Activated CD4-positive, alpha-beta memory T cell treated with anti-CD3 and anti-CD28 coated beads for 36 hours (primary cell): Measurements from ENCODE around the gene UVRAG. TPM values are rescaled to one million over a fixed set of nuclear protein-coding genes. Genes with fewer than 3 reads are reported as not detected.
"Not testable (repeated sequence)": the region's sequence is repeated elsewhere in the genome, so short reads cannot be mapped to it uniquely, and the experiment has no call there.

ENCODE experiments used
- CTCF ChIA-PET: fragments of 350-600 bp; sonication (Branson Sonifier 250); formaldehyde crosslinking; loops from one replicate; lab custom pipeline; 2021; ENCODE audit warnings: antibody characterized with exemption, inconsistent platforms; lab: Charles Lee
- POLR2A ChIA-PET: fragments of 350-600 bp; sonication (Branson Sonifier 250); formaldehyde crosslinking; loops from one replicate; lab custom pipeline; 2021; ENCODE audit warnings: antibody characterized with exemption; lab: Charles Lee
- DNase-seq: peaks from one replicate; pipeline ENCODE4 v3.0.0-alpha.2; 2020
- H3K27ac Mint-ChIP-seq: one replicate; pipeline ENCODE4 v1.8.0; 2021; ENCODE audit warnings: mixed read lengths
- H3K27me3 Mint-ChIP-seq: one replicate; pipeline ENCODE4 v1.8.0; 2021; ENCODE audit warnings: mixed read lengths
- H3K36me3 Mint-ChIP-seq: one replicate; pipeline ENCODE4 v1.8.0; 2021; ENCODE audit warnings: mixed read lengths
- H3K4me1 Mint-ChIP-seq: one replicate; pipeline ENCODE4 v1.8.0; 2021; ENCODE audit warnings: low read depth, mixed read lengths
- H3K4me3 Mint-ChIP-seq: one replicate; pipeline ENCODE4 v1.8.0; 2021; ENCODE audit warnings: mild to moderate bottlenecking, mixed read lengths
- H3K9me3 Mint-ChIP-seq: one replicate; pipeline ENCODE4 v1.8.0; 2021; ENCODE audit warnings: mixed read lengths
- intact Hi-C: fragments of 100-400 bp; cut with micrococcal nuclease; formaldehyde crosslinking; loops from one replicate; pipeline ENCODE4 v1.15.1; 2023
- total RNA-seq, 2 experiments: library from RNA; stranded (reverse); gene quantifications; one replicate each; pipeline ENCODE4 v1.2.3, GENCODE V29; 2021

UVRAG gene
- total RNA-seq, 2 experiments from 2014 or later, result 15.5 to 16.7 TPM

GRCh38 chr11:75911459-75911858 lies 96.4 kb downstream of the UVRAG start:
- ChIA-PET POLR2A (no interaction called here), CTCF (interaction anchor here (0.6 to 1.2 kb wide), 3 partner anchors 14 to 241 kb away, joined by 3 to 5 read pairs (median 4); no protein-coding TSS in a partner anchor)
- Mint-ChIP-seq H3K4me1 (peaks cover 28% of the 10 kb centered on the region), H3K27ac (no peak overlapping the region), H3K9me3 (no peaks in the 10 kb centered on the region), H3K36me3 (peaks cover 26% of the 10 kb centered on the region), H3K27me3 (no peaks in the 10 kb centered on the region), H3K4me3 (no peak overlapping the region)
- intact Hi-C loops, result no loop called here
- no peak for DNase-seq

DNA sequence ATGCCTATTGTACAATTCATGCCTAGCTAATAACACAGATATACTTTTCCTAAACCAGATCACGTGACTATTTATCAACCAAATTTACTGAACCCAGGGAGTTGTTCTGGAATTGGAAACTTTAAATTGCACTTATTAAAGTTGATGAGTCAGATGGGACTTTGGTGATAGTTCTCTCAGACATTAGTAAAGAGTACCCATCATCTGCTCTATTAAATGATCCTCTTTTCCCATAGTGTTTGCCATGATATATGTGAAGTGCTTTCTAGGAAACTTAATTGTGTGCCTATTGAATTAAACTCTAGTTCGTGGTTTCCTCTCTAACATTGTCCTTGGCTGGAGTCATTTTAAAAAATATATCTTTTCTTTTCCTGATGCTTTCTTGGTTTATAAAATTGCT lies 99.0 kb downstream of the UVRAG start:
- ChIA-PET CTCF (no interaction called here), POLR2A (no interaction called here)
- DNase-seq, result no peak
- Mint-ChIP-seq H3K36me3 (peaks cover 25% of the 10 kb centered on the region), H3K4me3 (no peak overlapping the region), H3K9me3 (no peaks in the 10 kb centered on the region), H3K4me1 (peaks cover 8% of the 10 kb centered on the region), H3K27me3 (no peaks in the 10 kb centered on the region), H3K27ac (no peak overlapping the region)
- intact Hi-C loops, result no loop called here

DNA sequence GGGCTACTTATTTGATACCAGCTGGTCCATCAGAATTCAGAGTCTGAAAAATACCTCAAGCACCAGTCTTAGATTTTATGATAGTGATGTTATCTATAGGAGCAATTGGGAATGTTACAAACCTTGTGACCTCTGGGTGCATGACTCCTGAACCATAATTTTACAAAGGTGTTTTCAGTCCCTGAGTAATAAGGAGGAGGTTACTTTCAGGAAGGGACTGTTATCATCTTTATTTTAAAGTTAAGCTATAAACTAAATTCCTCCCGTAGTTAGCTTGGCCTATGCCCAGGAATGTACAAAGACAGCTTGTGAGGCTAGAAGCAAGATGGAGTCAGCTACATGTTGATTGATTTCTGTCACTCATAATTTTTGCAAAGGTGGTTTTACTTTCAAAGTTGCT lies 101.9 kb downstream of the UVRAG start:
- CTCF ChIA-PET, result interaction anchor here (1.0 to 1.1 kb wide), 2 partner anchors 235 to 291 kb away, joined by 3 read pairs; no protein-coding TSS in a partner anchor
- intact Hi-C loops, result no loop called here
- peaks cover 3% of the 10 kb centered on the region for H3K4me1 Mint-ChIP-seq
- H3K9me3 Mint-ChIP-seq, result no peaks in the 10 kb centered on the region
- no peak for DNase-seq
- H3K4me3 Mint-ChIP-seq, result no peak overlapping the region
- POLR2A ChIA-PET, result no interaction called here
- peaks cover 23% of the 10 kb centered on the region for H3K36me3 Mint-ChIP-seq
- no peak overlapping the region for H3K27ac Mint-ChIP-seq
- H3K27me3 Mint-ChIP-seq, result no peaks in the 10 kb centered on the region

- POLR2A ChIA-PET, result interaction anchor here (0.6 kb wide), 1 partner anchor 23 kb away, joined by 3 read pairs; no protein-coding TSS in a partner anchor
- no peaks in the 10 kb centered on the region for H3K27me3 Mint-ChIP-seq
- intact Hi-C loops, result no loop called here
- peaks cover 9% of the 10 kb centered on the region for H3K36me3 Mint-ChIP-seq
- peaks cover 3% of the 10 kb centered on the region for H3K4me1 Mint-ChIP-seq
- no peak overlapping the region for H3K27ac Mint-ChIP-seq
- CTCF ChIA-PET, result no interaction called here
- H3K9me3 Mint-ChIP-seq, result no peaks in the 10 kb centered on the region
- H3K4me3 Mint-ChIP-seq, result no peak overlapping the region
- no peak for DNase-seq
Observed at GRCh38 chr11:75918331-75918730, 103.3 kb downstream of the UVRAG start.

DNA sequence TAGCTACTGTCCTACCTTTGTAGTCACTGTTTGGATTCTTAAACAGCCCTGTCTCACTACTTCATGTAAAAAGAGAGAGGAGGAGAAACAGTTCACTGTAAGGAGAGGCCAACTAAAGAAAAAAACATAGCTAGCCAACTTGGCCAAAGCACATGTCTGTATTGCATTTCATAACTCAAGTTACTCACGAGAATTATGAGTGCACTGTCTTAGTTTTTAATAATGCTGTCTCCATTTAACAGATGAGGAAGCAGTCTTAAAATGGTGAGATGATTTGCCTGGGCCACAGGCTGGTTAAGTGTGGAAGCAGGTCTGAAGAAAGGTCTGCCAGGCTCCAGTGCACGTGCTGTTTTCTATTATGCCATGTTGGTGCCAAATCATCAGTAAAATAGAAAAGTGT lies 104.5 kb downstream of the UVRAG start:
- H3K4me3 Mint-ChIP-seq, result no peak overlapping the region
- H3K27me3 Mint-ChIP-seq, result no peaks in the 10 kb centered on the region
- ChIA-PET CTCF (interaction anchor here (1.0 to 1.4 kb wide), 3 partner anchors 51 to 233 kb away, joined by 3 to 6 read pairs (median 4); no protein-coding TSS in a partner anchor), POLR2A (no interaction called here)
- H3K36me3 Mint-ChIP-seq, result no peaks in the 10 kb centered on the region
- no peaks in the 10 kb centered on the region for H3K9me3 Mint-ChIP-seq
- intact Hi-C loops, result no loop called here
- no peak for DNase-seq
- peaks cover 3% of the 10 kb centered on the region for H3K4me1 Mint-ChIP-seq
- no peak overlapping the region for H3K27ac Mint-ChIP-seq

GRCh38 chr11:75920848-75921247 lies 105.8 kb downstream of the UVRAG start:
- H3K4me1 Mint-ChIP-seq, result peaks cover 3% of the 10 kb centered on the region
- no peak overlapping the region for H3K4me3 Mint-ChIP-seq
- H3K36me3 Mint-ChIP-seq, result no peaks in the 10 kb centered on the region
- intact Hi-C loops, result no loop called here
- CTCF ChIA-PET, result no interaction called here
- no peak overlapping the region for H3K27ac Mint-ChIP-seq
- no peaks in the 10 kb centered on the region for H3K9me3 Mint-ChIP-seq
- DNase-seq, result no peak
- POLR2A ChIA-PET, result no interaction called here
- H3K27me3 Mint-ChIP-seq, result no peaks in the 10 kb centered on the region

DNA sequence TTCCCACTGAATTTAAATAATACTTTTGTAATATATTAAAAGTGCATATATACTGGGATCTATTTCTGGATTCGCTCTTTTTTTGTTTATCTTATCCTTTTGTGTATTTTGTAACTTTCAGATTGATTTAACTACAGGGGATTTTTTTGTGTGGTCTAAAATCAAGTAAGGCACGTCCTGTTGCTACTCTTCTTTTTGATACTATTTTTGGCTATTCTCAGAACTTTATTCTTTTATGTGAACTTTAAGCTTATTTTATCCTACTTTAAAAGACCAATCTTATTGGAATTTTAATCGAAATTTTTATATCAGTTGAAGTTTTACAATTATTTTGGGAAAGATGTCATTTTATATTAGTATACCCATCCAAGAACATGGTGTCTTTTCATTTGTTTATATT lies 106.8 kb downstream of the UVRAG start:
- DNase-seq, result no peak
- H3K4me3 Mint-ChIP-seq, result no peak overlapping the region
- no peak overlapping the region for H3K27ac Mint-ChIP-seq
- intact Hi-C loops, result no loop called here
- ChIA-PET POLR2A (no interaction called here), CTCF (no interaction called here)
- no peaks in the 10 kb centered on the region for H3K9me3 Mint-ChIP-seq
- peaks cover 3% of the 10 kb centered on the region for H3K4me1 Mint-ChIP-seq
- H3K36me3 Mint-ChIP-seq, result no peaks in the 10 kb centered on the region
- no peaks in the 10 kb centered on the region for H3K27me3 Mint-ChIP-seq

DNA sequence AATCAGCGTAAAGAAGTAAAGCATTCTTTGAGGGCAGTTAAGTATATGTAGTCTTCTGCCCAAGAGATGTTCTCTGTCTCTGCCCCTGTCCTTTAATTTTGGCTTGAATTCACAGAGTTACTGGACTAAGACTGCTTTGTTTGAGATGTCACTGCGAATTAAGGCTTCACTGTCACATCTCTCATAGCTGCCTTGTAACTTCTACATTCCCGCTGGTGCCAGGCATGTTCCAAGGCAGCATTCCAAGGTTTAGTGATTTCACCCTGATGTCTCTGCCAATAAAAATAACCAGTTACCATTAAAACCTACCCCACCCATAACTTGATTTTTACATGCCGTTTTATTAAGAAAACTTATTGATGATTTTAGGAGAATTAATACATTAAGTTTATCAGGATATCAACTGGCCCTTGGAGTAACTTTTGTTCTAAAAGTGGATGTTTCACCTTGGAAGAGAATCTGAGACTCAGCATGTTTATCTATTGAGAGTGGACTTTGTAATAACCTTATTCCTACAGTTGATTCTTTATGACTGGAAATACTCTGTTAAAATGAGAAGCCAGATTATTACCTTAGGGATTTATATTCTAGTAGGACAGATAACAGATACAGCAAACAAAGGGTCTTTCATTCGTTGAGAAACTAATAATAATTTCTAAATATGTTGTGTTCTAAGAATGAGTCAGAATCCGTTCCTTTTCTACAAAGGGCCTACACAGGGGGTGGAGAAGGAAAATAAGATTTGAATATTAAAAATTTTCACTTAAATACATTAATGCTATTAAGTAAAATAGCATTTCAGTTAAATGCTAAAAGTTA lies 110.2 kb downstream of the UVRAG start:
- H3K27ac Mint-ChIP-seq, result no peak overlapping the region
- no peak overlapping the region for H3K4me3 Mint-ChIP-seq
- CTCF ChIA-PET, result no interaction called here
- no peaks in the 10 kb centered on the region for H3K9me3 Mint-ChIP-seq
- DNase-seq, result no peak
- intact Hi-C loops, result no loop called here
- POLR2A ChIA-PET, result no interaction called here
- no peaks in the 10 kb centered on the region for H3K27me3 Mint-ChIP-seq
- H3K4me1 Mint-ChIP-seq, result peaks cover 3% of the 10 kb centered on the region
- no peaks in the 10 kb centered on the region for H3K36me3 Mint-ChIP-seq

- CTCF ChIA-PET, result no interaction called here
Observed at GRCh38 chr11:75925785-75926164, 110.8 kb downstream of the UVRAG start.

DNA sequence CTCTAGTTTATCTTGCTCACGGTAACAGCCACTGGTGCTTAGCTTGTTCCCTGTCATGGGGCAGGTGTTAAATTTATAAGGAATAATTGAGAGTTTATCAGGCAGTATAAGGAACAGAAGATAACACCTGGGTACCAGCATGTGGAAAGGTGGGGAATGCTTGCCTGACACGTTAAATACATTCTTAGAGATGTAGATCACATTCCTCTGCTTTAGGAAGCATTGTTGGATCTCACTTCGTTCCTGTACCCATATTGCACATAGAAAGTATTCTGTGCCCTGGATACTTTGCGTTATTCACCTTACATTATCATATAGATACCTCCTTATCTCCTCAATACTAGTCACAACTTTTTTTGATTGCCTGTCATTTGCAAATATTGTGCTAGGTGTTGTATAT lies 114.7 kb downstream of the UVRAG start:
- Mint-ChIP-seq H3K36me3 (peaks cover 2% of the 10 kb centered on the region), H3K4me1 (no peaks in the 10 kb centered on the region), H3K9me3 (no peaks in the 10 kb centered on the region), H3K27ac (no peak overlapping the region), H3K4me3 (no peak overlapping the region), H3K27me3 (no peaks in the 10 kb centered on the region)
- ChIA-PET POLR2A (no interaction called here), CTCF (no interaction called here)
- no peak for DNase-seq
- intact Hi-C loops, result no loop called here

More at GRCh38 chr11:75925785-75926164, 110.8 kb downstream of the UVRAG start:
- peaks cover 3% of the 10 kb centered on the region for H3K4me1 Mint-ChIP-seq
- no peak for DNase-seq
- intact Hi-C loops, result no loop called here
- no peak overlapping the region for H3K27ac Mint-ChIP-seq
- POLR2A ChIA-PET, result no interaction called here
- no peaks in the 10 kb centered on the region for H3K9me3 Mint-ChIP-seq
- H3K4me3 Mint-ChIP-seq, result no peak overlapping the region
- no peaks in the 10 kb centered on the region for H3K36me3 Mint-ChIP-seq
- no peaks in the 10 kb centered on the region for H3K27me3 Mint-ChIP-seq

- intact Hi-C loops, result no loop called here
- Mint-ChIP-seq H3K4me3 (no peak overlapping the region), H3K36me3 (peaks cover 2% of the 10 kb centered on the region), H3K27me3 (no peaks in the 10 kb centered on the region), H3K9me3 (no peaks in the 10 kb centered on the region), H3K27ac (no peak overlapping the region), H3K4me1 (no peaks in the 10 kb centered on the region)
- ChIA-PET CTCF (no interaction called here), POLR2A (no interaction called here)
- no peak for DNase-seq
Observed at GRCh38 chr11:75930534-75930933, 115.5 kb downstream of the UVRAG start.

- no peaks in the 10 kb centered on the region for H3K9me3 Mint-ChIP-seq
- peaks cover 2% of the 10 kb centered on the region for H3K36me3 Mint-ChIP-seq
- ChIA-PET POLR2A (no interaction called here), CTCF (no interaction called here)
- no peak overlapping the region for H3K4me3 Mint-ChIP-seq
- H3K4me1 Mint-ChIP-seq, result no peaks in the 10 kb centered on the region
- no peak for DNase-seq
- intact Hi-C loops, result no loop called here
- no peaks in the 10 kb centered on the region for H3K27me3 Mint-ChIP-seq
- no peak overlapping the region for H3K27ac Mint-ChIP-seq
Observed at GRCh38 chr11:75931124-75931523, 116.1 kb downstream of the UVRAG start.

DNA sequence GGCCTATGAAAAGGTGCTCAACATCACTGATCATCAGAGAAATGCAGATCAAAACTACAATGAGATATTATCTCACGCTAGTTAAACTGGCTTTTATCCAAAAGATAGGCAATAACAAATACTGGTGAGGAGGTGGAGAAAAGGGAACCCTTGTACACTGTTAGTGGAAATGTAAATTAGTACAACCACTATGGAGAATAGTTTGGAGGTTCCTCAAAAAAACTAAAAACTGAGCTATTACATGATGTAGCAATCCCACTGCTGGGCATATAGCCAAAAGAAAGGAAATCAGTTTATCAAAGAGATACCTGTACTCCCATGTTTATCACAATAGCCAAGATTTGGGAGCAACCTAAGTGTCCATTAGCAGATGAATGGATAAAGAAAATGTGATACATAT lies 118.7 kb downstream of the UVRAG start:
- H3K9me3 Mint-ChIP-seq, intact Hi-C loops, H3K4me3 Mint-ChIP-seq, H3K36me3 Mint-ChIP-seq, H3K27ac Mint-ChIP-seq, H3K27me3 Mint-ChIP-seq, H3K4me1 Mint-ChIP-seq, POLR2A ChIA-PET, DNase-seq: not testable (repeated sequence)
- CTCF ChIA-PET, result interaction anchor here (1.0 kb wide), 1 partner anchor 66 kb away, joined by 4 read pairs; no protein-coding TSS in a partner anchor
